Stimulated activated CD8-positive, alpha-beta memory T cell treated with anti-CD3 and anti-CD28 coated beads, Interleukin-12 subunit alpha, Interleukin-12 subunit beta, amount 100 ng/mL, for 1 hour (primary cell): ENCODE measurements around the gene GC.
"Not testable (repeated sequence)": the region's sequence is repeated elsewhere in the genome, so short reads cannot be mapped to it uniquely, and the experiment has no call there.

Experiments used
- DNase-seq: peaks from one replicate; pipeline ENCODE4 v3.0.0-alpha.2; 2020; ENCODE audit warnings: low read depth

Gene GC

DNA sequence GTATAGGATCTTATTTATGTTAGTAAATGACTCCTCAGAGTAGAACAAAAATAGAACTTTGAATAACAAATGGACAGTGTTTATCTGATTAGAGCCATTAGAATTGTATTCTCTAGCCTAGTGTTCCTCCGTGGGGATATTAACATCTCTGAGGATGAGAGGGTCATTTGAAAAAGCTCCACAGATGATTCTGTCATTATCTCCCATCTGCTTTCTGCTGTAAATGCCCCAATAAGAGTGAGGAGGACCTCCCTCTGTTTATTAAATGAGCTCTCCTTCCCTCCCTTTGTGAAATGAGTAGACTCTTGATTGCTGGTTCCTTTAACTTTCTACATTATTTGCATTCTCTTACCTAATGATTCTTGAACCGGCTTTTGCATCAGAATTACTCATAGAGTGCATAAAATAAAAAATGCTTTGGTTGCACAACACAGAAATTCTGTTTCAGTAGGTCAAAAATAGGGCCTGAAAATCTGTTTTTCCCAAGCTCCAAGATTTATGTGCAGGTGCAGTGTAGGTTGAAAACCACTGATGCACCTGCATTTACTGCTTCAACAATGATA lies 18.0 kb downstream of the GC start:
- DNase-seq, result no peak

- no peak for DNase-seq
These were observed 18.5 kb downstream of the GC start for GRCh38 chr4:71765350-71765749.

DNA sequence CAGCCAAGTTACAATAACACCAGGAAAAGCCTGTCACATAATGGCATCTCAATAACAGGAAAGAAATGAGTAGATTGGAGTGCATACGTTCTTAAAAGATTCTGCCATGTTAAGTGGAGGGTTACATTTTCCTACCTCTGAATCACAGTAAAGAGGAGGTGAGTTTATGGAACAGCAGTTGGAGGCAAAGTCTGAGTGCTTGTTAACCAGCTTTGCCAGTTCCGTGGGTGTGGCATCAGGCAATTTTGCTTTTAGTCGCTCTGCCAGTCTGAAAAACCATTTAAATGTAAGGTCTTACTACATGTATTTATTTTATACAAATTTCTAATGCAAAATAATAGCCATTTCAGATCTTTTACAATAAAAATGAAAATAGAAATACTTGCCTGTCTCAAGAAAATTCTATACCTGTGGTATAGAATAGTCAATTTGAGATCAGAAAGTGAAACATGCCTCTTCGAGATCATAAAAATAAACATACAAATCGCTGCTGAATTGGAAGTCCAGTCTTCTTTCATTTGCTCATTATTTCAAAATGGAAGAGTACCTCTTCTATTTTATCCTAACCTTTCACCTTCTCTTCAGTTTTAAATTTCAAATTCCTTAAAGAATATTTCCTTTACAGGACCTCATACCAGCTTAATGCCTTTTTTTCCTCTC lies 31.4 kb downstream of the GC start:
- no peak for DNase-seq

GRCh38 chr4:71749008-71749594 lies 34.8 kb downstream of the GC start:
- DNase-seq, result no peak

DNA sequence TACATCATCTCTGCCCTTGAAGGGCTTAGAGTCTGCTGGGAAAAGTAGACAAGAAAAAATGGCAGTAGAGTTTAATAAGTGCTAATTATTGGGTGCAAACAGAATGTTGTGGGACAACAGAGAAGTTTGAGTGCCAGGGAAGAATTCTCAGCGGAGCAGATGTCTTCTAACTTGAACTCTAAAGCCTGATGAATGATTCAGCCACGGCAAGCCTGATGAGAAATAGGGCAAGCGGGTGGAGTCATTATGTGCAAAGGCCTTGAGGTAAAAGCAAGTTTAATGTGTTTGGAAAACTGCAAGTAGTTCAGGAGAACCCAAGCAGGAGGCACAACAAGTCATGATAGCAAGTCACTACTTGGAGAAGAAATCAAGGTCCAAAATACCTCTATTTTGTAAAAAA lies 37.5 kb downstream of the GC start:
- DNase-seq, result no peak

DNA sequence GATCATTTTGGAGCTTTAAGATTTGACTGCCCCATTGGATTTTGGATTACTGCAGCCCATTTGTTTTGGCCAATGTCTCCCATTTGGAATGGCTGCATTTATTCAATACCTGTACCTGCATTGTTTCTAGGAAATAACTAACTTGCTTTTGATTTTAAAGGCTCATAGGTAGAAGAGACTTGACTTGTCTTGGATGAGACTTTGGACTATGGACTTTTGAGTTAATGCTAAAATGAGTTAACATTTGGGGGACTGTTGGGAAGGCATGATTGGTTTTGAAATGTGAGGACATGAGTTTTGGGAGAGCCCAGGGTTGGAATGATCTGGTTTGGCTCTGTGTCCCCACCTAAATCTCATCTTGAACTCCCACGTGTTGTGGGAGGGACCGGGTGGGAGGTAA lies 45.1 kb downstream of the GC start:
- DNase-seq, result not testable (repeated sequence)

GRCh38 chr4:71732706-71733105 lies 51.2 kb downstream of the GC start:
- no peak for DNase-seq

DNA sequence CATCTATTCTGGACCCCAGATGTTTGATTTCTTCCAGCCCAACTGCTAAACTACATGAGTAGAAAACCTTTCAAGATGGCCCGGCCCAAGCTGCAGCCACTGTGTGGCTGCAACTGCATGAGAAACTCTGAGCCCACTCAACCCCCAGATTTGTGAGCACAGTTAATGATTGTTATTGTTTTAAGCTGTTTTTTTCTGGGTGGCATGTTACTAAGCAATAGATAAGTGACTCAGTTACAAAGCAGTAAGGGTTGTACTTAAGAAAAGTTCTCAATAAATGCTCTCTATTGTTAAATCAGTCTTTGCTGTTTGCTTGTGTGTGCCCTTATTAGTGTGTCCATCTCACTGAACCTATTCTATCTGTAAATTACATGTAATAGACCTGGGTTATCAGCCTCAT lies 51.8 kb downstream of the GC start:
- no peak for DNase-seq

DNA sequence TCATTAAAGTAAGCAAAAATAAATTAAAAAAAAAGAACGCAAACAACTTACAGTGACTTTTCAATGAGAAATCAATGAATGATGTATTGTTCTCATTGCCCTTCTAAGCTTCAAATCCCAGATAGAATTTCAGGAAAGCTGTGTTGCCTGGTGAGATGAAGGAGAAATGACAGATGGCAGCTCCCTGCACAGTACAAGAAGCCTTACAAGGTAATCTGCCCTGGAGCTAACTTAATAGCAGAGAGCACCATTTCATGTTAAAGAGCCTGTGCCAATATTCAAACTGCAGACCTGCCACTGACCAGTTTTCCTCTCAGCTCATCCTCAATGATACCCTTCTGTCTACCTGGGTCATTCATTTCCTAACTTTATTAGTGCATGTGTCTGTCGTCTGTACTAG lies 54.0 kb downstream of the GC start:
- DNase-seq, result no peak

GRCh38 chr4:71713611-71714203 lies 70.2 kb downstream of the GC start:
- DNase-seq, result no peak

GRCh38 chr4:71711985-71712348 lies 71.9 kb downstream of the GC start:
- no peak for DNase-seq

DNA sequence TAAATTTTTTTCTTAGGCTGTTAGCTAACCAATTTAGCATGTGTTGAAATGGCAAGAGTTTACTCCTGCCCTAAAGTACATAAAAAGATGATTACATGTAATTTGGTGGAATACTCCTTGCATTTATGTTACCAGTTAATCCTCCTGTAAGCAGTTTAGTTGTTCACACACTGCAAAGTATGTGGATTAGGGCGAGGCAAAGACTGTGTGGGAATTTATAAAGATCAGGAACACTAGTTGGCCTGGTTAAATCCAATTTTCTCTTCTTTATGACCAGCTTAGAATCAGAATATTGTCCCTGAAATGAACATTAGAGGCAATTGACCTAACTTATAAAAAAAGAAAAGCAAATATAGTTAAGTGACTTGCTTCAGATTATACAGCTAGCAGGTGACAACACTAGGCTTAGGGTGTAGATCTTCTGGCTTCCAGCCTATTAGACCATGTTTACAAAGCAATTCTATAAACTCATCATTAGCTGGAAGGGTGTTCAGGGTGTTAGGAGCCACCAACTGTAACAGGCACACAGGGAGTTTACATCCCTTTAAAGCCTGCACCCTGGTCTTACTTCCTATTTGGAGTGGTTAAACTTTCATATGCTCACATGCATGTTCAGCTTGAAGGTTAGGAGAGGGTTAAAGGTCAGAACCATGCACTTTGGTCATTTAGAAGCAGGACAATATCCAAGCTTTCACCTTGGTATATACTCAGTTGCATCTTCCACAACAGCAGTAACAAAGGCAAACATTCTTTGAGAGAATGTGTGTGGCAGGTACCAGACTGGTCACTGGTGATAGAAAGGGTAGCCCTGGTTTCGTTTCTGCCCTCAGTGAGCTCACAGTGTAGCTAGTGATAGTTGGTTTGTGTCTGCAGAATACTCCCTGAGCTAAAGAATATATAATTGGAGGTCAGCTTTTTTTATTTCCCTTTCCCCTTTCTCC lies 72.6 kb downstream of the GC start:
- DNase-seq, result no peak

DNA sequence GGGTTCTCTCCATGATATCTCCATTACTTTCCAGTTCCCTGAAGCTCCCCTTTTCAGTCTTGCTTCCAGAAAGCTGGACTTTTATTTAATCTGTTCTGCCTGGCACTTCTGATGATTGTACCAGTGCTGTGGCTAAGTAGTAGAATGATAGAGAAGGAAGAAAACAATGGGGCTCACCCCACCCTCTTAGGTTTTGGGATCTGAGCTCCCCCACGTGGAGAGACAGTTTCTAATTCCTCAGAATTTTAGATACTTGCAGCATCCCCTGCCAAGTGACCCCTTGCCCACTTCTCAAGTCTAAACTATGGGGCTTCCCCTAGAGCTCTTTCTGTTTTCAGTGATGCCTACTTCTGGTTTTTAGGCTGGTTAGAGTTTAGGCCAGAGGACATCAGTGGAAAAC lies 73.9 kb downstream of the GC start:
- DNase-seq, result no peak

DNA sequence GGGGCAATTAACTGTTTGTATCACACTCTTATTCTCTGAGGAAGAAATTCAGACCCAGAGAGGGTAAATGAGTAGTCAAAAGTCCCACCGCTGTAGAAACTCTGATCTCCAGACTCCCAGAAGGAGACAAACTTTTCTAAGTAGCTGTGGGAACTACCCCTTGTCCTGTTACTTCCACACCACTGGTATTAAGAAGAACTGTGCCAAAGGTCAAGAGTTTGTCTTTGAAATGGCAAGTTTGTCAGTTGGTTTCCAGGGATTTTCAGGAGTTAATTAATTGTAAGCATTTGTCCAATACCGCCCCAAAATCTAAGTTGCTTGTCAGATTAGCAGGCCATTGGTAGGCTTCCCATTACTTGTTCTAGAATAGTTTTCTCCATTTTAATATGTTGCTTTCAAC lies 85.7 kb downstream of the GC start:
- DNase-seq, result no peak

- no peak for DNase-seq
These were observed 86.8 kb downstream of the GC start for GRCh38 chr4:71697031-71697430.

GRCh38 chr4:71694961-71695360 lies 88.9 kb downstream of the GC start:
- DNase-seq, result no peak

DNA sequence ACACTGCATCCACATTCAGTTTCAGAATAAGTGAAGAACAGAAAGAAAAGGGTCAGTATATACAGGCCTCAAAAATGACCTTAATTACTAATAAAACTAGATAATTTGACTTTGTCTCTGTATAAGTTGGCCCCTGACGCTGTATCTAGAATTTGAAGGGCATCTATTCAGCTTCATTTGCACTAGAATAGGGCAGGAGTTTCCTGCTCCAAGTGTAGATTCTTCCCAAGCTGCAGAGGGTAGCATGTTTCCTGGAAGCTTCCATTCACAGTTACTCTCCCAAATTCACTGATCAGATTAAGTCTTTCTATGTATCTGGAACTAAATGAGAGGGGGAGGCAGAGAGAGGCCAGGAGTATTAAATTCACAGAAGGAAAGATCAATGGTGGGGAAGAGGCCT lies 90.9 kb downstream of the GC start:
- no peak for DNase-seq

- no peak for DNase-seq
These were observed 91.7 kb downstream of the GC start for GRCh38 chr4:71692198-71692597.
